ENCODE measurements around the gene CLIC3.

Gene CLIC3

GRCh38 chr9:136960212-136960937 is 36.0 kb downstream of the CLIC3 start:
- ChIA-PET CTCF (interaction anchor here (1.0 to 2.8 kb wide), 5 partner anchors 12 to 87 kb away, joined by 3 to 16 read pairs (median 3); no protein-coding TSS in a partner anchor), POLR2A (no interaction called here)
- no peak for DNase-seq (ENCODE audit: low read depth, low spot score)
- no peak overlapping the region for H3K4me3 ChIP-seq (ENCODE audit: low read depth, low read length)
- no peak for TF ChIP-seq CTCF (IDR thresholded peaks at IDR 0.05; ENCODE audit: insufficient read depth, low read length, missing control alignments)

GRCh38 chr9:136958898-136959850 is 37.2 kb downstream of the CLIC3 start:
- POLR2A ChIA-PET: no interaction called here
- TF ChIP-seq CTCF (IDR thresholded peaks at IDR 0.05; ENCODE audit: insufficient read depth, low read length, missing control alignments): no peak
- CTCF ChIA-PET: interaction anchor here (1.0 to 2.8 kb wide), 5 partner anchors 11 to 88 kb away, joined by 3 to 16 read pairs (median 4); no protein-coding TSS in a partner anchor
- no peak for DNase-seq (ENCODE audit: low read depth, low spot score)
- H3K4me3 ChIP-seq (ENCODE audit: low read depth, low read length): no peak overlapping the region

GRCh38 chr9:136958473-136958872 is 37.9 kb downstream of the CLIC3 start:
- ChIA-PET POLR2A (no interaction called here), CTCF (interaction anchor here (0.7 to 2.8 kb wide), 3 partner anchors 10 to 77 kb away, joined by 5 to 16 read pairs (median 5); no protein-coding TSS in a partner anchor)
- TF ChIP-seq CTCF (IDR thresholded peaks at IDR 0.05; ENCODE audit: insufficient read depth, low read length, missing control alignments): no peak
- H3K4me3 ChIP-seq (ENCODE audit: low read depth, low read length): no peak overlapping the region
- DNase-seq (ENCODE audit: low read depth, low spot score): no peak

- TF ChIP-seq CTCF (IDR thresholded peaks at IDR 0.05; ENCODE audit: insufficient read depth, low read length, missing control alignments): no peak
- ChIA-PET CTCF (interaction anchor here (0.7 to 2.8 kb wide), 3 partner anchors 10 to 77 kb away, joined by 5 to 16 read pairs (median 5); no protein-coding TSS in a partner anchor), POLR2A (no interaction called here)
- H3K4me3 ChIP-seq (ENCODE audit: low read depth, low read length): no peak overlapping the region
- no peak for DNase-seq (ENCODE audit: low read depth, low spot score)
Observed at GRCh38 chr9:136957901-136958300, 38.5 kb downstream of the CLIC3 start.

- no peak for DNase-seq (ENCODE audit: low read depth, low spot score)
- H3K4me3 ChIP-seq (ENCODE audit: low read depth, low read length): no peak overlapping the region
- ChIA-PET POLR2A (no interaction called here), CTCF (no interaction called here)
- TF ChIP-seq CTCF (IDR thresholded peaks at IDR 0.05; ENCODE audit: insufficient read depth, low read length, missing control alignments): no peak
Observed at GRCh38 chr9:136957461-136957860, 38.9 kb downstream of the CLIC3 start.

- ChIA-PET CTCF (interaction anchor here (1.6 kb wide), 1 partner anchor 10 kb away, joined by 3 read pairs; no protein-coding TSS in a partner anchor), POLR2A (no interaction called here)
- no peak for TF ChIP-seq CTCF (IDR thresholded peaks at IDR 0.05; ENCODE audit: insufficient read depth, low read length, missing control alignments)
- H3K4me3 ChIP-seq (ENCODE audit: low read depth, low read length): no peak overlapping the region
- DNase-seq (ENCODE audit: low read depth, low spot score): no peak
Observed at GRCh38 chr9:136956604-136957003, 39.8 kb downstream of the CLIC3 start.
